H9 (cell line): ENCODE measurements around the gene DGLUCY. TPM values are rescaled to one million over a fixed set of nuclear protein-coding genes. Genes with fewer than 3 reads are reported as not detected.

Source experiments
- DNase-seq: peaks from one replicate; pipeline ENCODE4 v3.0.0-alpha.2; 2017
- H2AFZ ChIP-seq: one replicate; pipeline ENCODE4 v1.6.1; 2013; ENCODE audit warnings: mild to moderate bottlenecking, low read length, control low read depth, moderate library complexity
- H2AK5ac ChIP-seq: 2 replicates; pipeline ENCODE4 v1.6.1; 2013; ENCODE audit warnings: low read length, control low read depth, mixed read lengths; ENCODE audit not compliant: insufficient read length
- H2BK120ac ChIP-seq: one replicate; pipeline ENCODE4 v1.6.1; 2013; ENCODE audit warnings: low read depth, mild to moderate bottlenecking, low read length, control low read depth, inconsistent platforms; ENCODE audit not compliant: poor library complexity, severe bottlenecking
- H2BK12ac ChIP-seq: 2 replicates; pipeline ENCODE4 v1.6.1; 2013; ENCODE audit warnings: low read length, control low read depth, mixed read lengths, low read depth; ENCODE audit not compliant: insufficient read length
- H2BK15ac ChIP-seq: 2 replicates; pipeline ENCODE4 v1.6.1; 2013; ENCODE audit warnings: low read depth, low read length, control low read depth
- H2BK20ac ChIP-seq: one replicate; pipeline ENCODE4 v1.6.1; 2013; ENCODE audit warnings: low read depth, mild to moderate bottlenecking, low read length, control low read depth, inconsistent platforms; ENCODE audit not compliant: poor library complexity, severe bottlenecking
- H2BK5ac ChIP-seq: 2 replicates; pipeline ENCODE4 v1.6.1; 2013; ENCODE audit warnings: low read length, control low read depth, mixed read lengths; ENCODE audit not compliant: insufficient read length
- H3K14ac ChIP-seq: 2 replicates; pipeline ENCODE4 v1.6.1; 2013; ENCODE audit warnings: low read length, control low read depth; ENCODE audit not compliant: insufficient read depth
- H3K18ac ChIP-seq: 2 replicates; pipeline ENCODE4 v1.6.1; 2013; ENCODE audit warnings: low read depth, mild to moderate bottlenecking, mixed read lengths, low read length, control low read depth; ENCODE audit not compliant: insufficient read length
- H3K23ac ChIP-seq: 2 replicates; pipeline ENCODE4 v1.6.1; 2013; ENCODE audit warnings: low read length, control low read depth, mixed read lengths, low read depth; ENCODE audit not compliant: insufficient read length
- H3K23me2 ChIP-seq: 2 replicates; pipeline ENCODE4 v1.6.1; 2013; ENCODE audit warnings: low read depth, mild to moderate bottlenecking, mixed read lengths, low read length, control low read depth; ENCODE audit not compliant: insufficient read length, poor library complexity, severe bottlenecking
- H3K27ac ChIP-seq: 2 replicates; pipeline ENCODE4 v1.5.1; 2013; ENCODE audit warnings: low read length, control low read depth, mixed read lengths, low read depth; ENCODE audit not compliant: insufficient read length
- H3K27me3 ChIP-seq: 2 replicates; pipeline ENCODE4 v1.6.1; 2013; ENCODE audit warnings: low read length, control low read depth, inconsistent platforms; ENCODE audit not compliant: insufficient read depth
- H3K4ac ChIP-seq: 2 replicates; pipeline ENCODE4 v1.6.1; 2013; ENCODE audit warnings: low read depth, mild to moderate bottlenecking, control low read depth, inconsistent platforms, low read length, moderate library complexity
- H3K4me1 ChIP-seq: 2 replicates; pipeline ENCODE4 v1.6.1; 2013; ENCODE audit warnings: low read length, control low read depth, inconsistent platforms; ENCODE audit not compliant: insufficient read depth
- H3K4me2 ChIP-seq: 2 replicates; pipeline ENCODE4 v1.6.1; 2013; ENCODE audit warnings: low read length, control low read depth, mixed read lengths; ENCODE audit not compliant: insufficient read length, insufficient read depth
- H3K56ac ChIP-seq: 2 replicates; pipeline ENCODE4 v1.6.1; 2013; ENCODE audit warnings: low read depth, mild to moderate bottlenecking, mixed read lengths, low read length, control low read depth; ENCODE audit not compliant: insufficient read length
- H3K79me1 ChIP-seq: 2 replicates; pipeline ENCODE4 v1.6.1; 2013; ENCODE audit warnings: low read depth, mild to moderate bottlenecking, moderate library complexity, low read length, control low read depth, inconsistent platforms; ENCODE audit not compliant: insufficient read depth, poor library complexity, severe bottlenecking
- H3K79me2 ChIP-seq: 2 replicates; pipeline ENCODE4 v1.6.1; 2013; ENCODE audit warnings: low read length, control low read depth, inconsistent platforms; ENCODE audit not compliant: insufficient read depth
- H3K9ac ChIP-seq: 2 replicates; pipeline ENCODE4 v1.6.1; 2013; ENCODE audit warnings: low read length, control low read depth, mixed read lengths; ENCODE audit not compliant: insufficient read length; ENCODE audit errors: extremely low read depth
- H3K9me3 ChIP-seq: one replicate; pipeline ENCODE4 v1.6.1; 2013; ENCODE audit warnings: low read depth, low read length, inconsistent platforms; ENCODE audit not compliant: control insufficient read depth
- H3T11ph ChIP-seq: one replicate; pipeline ENCODE4 v1.6.1; 2013; ENCODE audit warnings: mild to moderate bottlenecking, low read length, control low read depth, inconsistent platforms
- H4K20me1 ChIP-seq: one replicate; pipeline ENCODE4 v1.6.1; 2013; ENCODE audit not compliant: control insufficient read depth, insufficient read length, insufficient read depth
- H4K5ac ChIP-seq: 2 replicates; pipeline ENCODE4 v1.6.1; 2013; ENCODE audit warnings: low read depth, mild to moderate bottlenecking, mixed read lengths, low read length, control low read depth; ENCODE audit not compliant: insufficient read length
- H4K8ac ChIP-seq: replicated peaks from 2 replicates; pipeline ENCODE4 v1.6.1; 2013; ENCODE audit warnings: low read length, control low read depth, mixed read lengths, low read depth; ENCODE audit not compliant: insufficient read length
- H4K91ac ChIP-seq: 2 replicates; pipeline ENCODE4 v1.6.1; 2013; ENCODE audit warnings: low read depth, mild to moderate bottlenecking, moderate library complexity, mixed read lengths, low read length, control low read depth; ENCODE audit not compliant: insufficient read length
- H3K27ac Mint-ChIP-seq, 3 experiments: 2 replicates in 2 of 3; 3 replicates in 1 of 3; pipeline ENCODE4 v1.8.0; 2020 to 2021; ENCODE audit warnings: mixed read lengths in 3 of 3, mild to moderate bottlenecking in 1 of 3, moderate library complexity in 1 of 3
- H3K27me3 Mint-ChIP-seq: 2 replicates; pipeline ENCODE4 v1.8.0; 2021; ENCODE audit warnings: low read depth, mild to moderate bottlenecking, moderate library complexity, mixed read lengths
- H3K36me3 Mint-ChIP-seq, 3 experiments: 2 replicates in 2 of 3; 3 replicates in 1 of 3; pipeline ENCODE4 v1.8.0; 2020 to 2021; ENCODE audit warnings: low read depth in 3 of 3, mixed read lengths in 3 of 3; ENCODE audit not compliant: insufficient read depth in 1 of 3
- H3K4me1 Mint-ChIP-seq, 2 experiments: 2 replicates each; pipeline ENCODE4 v1.8.0; 2020; ENCODE audit warnings: mixed read lengths in 2 of 2
- H3K4me3 Mint-ChIP-seq, 2 experiments: 2 replicates in 1 of 2; 3 replicates in 1 of 2; pipeline ENCODE4 v1.8.0; 2020 to 2021; ENCODE audit warnings: mild to moderate bottlenecking in 2 of 2, mixed read lengths in 2 of 2, moderate library complexity in 1 of 2
- H3K9me3 Mint-ChIP-seq, 2 experiments: 2 replicates in 1 of 2; 3 replicates in 1 of 2; pipeline ENCODE4 v1.8.0; 2020; ENCODE audit warnings: mild to moderate bottlenecking in 2 of 2, mixed read lengths in 2 of 2, moderate library complexity in 1 of 2
- CTCF ChIP-seq: fragments of 200-600 bp; sonication (generic); conservative IDR thresholded peaks from 3 replicates; pipeline ENCODE4 v1.8.0; 2021; ENCODE audit warnings: antibody characterized with exemption, mild to moderate bottlenecking
- WGBS: extraction: QIAGEN DNeasy Blood & Tissue Kit; methylation state at CpG from one replicate; pipeline ENCODE4 v1.1.7; 2013; ENCODE audit warnings: missing lambda C conversion rate, low lambda C conversion rate, mixed read lengths; ENCODE audit not compliant: insufficient read length; ENCODE audit errors: extremely low coverage; 5-methylcytosine and 5-hydroxymethylcytosine counted together
- total RNA-seq: library from RNA; stranded (reverse); gene quantifications from 2 replicates; pipeline ENCODE4 v1.2.1, GENCODE V29; 2021

DGLUCY gene
- total RNA-seq, 1 experiment from 2014 or later, result 29.6 TPM

- Histone ChIP-seq H3K18ac (no peak overlapping the region), H2AFZ (no peak overlapping the region), H3K4me1 (no peaks in the 10 kb centered on the region), H2AK5ac (no peak overlapping the region), H2BK12ac (no peak overlapping the region), H4K8ac (no peak overlapping the region), H4K5ac (no peak overlapping the region), H2BK20ac (no peak overlapping the region), H3K27me3 (no peaks in the 10 kb centered on the region), H3T11ph (no peak overlapping the region), H3K9ac (no peak overlapping the region), H3K4me2 (no peak overlapping the region), H3K79me1 (no peaks in the 10 kb centered on the region), H3K79me2 (no peaks in the 10 kb centered on the region), H2BK5ac (no peak overlapping the region), H3K56ac (no peak overlapping the region), H2BK15ac (no peak overlapping the region), H3K23me2 (no peaks in the 10 kb centered on the region), H3K9me3 (no peaks in the 10 kb centered on the region), H2BK120ac (no peak overlapping the region), H3K4ac (no peak overlapping the region), H4K20me1 (no peaks in the 10 kb centered on the region), H3K14ac (no peak overlapping the region), H4K91ac (no peak overlapping the region), H3K27ac (no peak overlapping the region), H3K23ac (no peak overlapping the region)
- H3K4me1 Mint-ChIP-seq, result no peaks in the 10 kb centered on the region
- H3K36me3 Mint-ChIP-seq, result peaks cover 11 to 27% (median 26%) of the 10 kb centered on the region in 3 experiments
- DNase-seq, result no peak
- WGBS, result no CpG with 5 or more reads among the region's 1 CpG
- H3K4me3 Mint-ChIP-seq, result no peak overlapping the region
- H3K9me3 Mint-ChIP-seq, result no peaks in the 10 kb centered on the region
- TF ChIP-seq CTCF, result no peak
- H3K27me3 Mint-ChIP-seq, result no peaks in the 10 kb centered on the region
- no peak overlapping the region for H3K27ac Mint-ChIP-seq
These were observed 71.8 kb downstream of the DGLUCY start for GRCh38 chr14:91185721-91186120.
